Coronary artery (tissue), 2 donors: ENCODE measurements around the gene UBASH3A.
A peak's percentile ranks its signal among the peaks of the same experiment; 100 is the strongest.

Experiments used
- DNase-seq: peaks from one replicate; pipeline ENCODE4 v3.0.0-alpha.2; 2017; ENCODE audit warnings: low spot score
- H3K27ac ChIP-seq, 2 donors: fragments of 200-600 bp; sonication (generic); one replicate each; pipeline ENCODE4 v1.5.1; 2016 to 2019
- H3K4me3 ChIP-seq: fragments of 200-600 bp; sonication (generic); 2 replicates; pipeline ENCODE4 v1.5.1; 2016; ENCODE audit warnings: mild to moderate bottlenecking, moderate library complexity
- TF ChIP-seq, protein P1 (sequence below): fragments of 200-600 bp; sonication (generic); IDR thresholded peaks from one replicate; pipeline ENCODE4 v1.5.1; 2019; ENCODE audit warnings: antibody characterized with exemption

The UBASH3A gene

GRCh38 chr21:42471716-42472330, 68.1 kb downstream of the UBASH3A start:
- DNase-seq = no peak
- TF ChIP-seq, protein P1, sequence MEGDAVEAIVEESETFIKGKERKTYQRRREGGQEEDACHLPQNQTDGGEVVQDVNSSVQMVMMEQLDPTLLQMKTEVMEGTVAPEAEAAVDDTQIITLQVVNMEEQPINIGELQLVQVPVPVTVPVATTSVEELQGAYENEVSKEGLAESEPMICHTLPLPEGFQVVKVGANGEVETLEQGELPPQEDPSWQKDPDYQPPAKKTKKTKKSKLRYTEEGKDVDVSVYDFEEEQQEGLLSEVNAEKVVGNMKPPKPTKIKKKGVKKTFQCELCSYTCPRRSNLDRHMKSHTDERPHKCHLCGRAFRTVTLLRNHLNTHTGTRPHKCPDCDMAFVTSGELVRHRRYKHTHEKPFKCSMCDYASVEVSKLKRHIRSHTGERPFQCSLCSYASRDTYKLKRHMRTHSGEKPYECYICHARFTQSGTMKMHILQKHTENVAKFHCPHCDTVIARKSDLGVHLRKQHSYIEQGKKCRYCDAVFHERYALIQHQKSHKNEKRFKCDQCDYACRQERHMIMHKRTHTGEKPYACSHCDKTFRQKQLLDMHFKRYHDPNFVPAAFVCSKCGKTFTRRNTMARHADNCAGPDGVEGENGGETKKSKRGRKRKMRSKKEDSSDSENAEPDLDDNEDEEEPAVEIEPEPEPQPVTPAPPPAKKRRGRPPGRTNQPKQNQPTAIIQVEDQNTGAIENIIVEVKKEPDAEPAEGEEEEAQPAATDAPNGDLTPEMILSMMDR = no peak
- Histone ChIP-seq H3K27ac (no peak overlapping the region), H3K4me3 (no peak overlapping the region)

DNA sequence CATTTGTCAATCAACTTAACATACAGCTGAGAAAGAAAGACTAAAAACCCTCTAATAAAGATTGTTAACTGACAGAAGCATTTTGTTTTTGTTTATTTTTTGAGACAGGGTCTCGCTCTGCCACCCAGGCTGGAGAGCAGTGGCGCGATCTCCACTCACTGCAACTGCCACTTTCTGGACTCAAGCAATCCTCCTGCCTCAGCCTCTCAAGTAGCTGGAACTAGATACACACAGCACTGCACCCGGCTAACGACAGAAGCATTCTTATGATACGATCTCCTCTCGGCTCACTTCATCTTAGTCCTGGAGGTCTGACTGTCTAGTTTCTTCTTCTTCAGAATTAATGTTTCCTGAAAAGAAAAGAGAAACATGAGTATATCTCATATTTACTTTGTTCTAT, 68.8 kb downstream of the UBASH3A start:
- TF ChIP-seq, protein P1 = no peak
- DNase-seq = peak; percentile 11
- no peak overlapping the region for H3K4me3 ChIP-seq
- no peak overlapping the region for H3K27ac ChIP-seq

DNA sequence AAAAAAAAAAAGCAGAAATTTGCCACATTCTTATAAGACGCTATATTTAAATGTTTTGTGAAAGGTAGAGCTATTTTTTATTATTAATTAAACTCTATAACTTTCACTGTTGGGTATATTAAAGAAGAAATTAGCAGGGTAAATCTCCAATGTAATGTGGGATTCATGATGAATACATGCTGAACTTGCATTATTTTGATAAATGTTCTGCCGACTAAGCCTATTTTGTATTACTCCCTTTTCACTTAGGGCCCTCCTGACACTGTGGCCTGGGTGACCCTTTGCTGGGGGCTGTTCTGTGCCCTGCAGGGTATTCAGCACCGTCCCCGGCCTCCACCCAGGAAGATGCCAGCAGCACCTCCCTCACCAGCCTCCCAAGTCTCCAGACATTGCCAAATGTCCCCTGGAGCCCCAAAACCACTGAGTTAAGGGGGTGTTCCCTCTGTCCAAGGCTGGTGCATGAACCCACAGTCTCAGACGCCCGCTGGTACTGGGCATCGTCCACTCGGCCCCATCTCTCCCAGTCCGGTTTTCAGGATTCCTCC, 69.9 kb downstream of the UBASH3A start:
- Histone ChIP-seq H3K4me3 (no peak overlapping the region), H3K27ac (no peak overlapping the region)
- TF ChIP-seq, protein P1 = no peak
- peak; percentile 41 for DNase-seq

DNA sequence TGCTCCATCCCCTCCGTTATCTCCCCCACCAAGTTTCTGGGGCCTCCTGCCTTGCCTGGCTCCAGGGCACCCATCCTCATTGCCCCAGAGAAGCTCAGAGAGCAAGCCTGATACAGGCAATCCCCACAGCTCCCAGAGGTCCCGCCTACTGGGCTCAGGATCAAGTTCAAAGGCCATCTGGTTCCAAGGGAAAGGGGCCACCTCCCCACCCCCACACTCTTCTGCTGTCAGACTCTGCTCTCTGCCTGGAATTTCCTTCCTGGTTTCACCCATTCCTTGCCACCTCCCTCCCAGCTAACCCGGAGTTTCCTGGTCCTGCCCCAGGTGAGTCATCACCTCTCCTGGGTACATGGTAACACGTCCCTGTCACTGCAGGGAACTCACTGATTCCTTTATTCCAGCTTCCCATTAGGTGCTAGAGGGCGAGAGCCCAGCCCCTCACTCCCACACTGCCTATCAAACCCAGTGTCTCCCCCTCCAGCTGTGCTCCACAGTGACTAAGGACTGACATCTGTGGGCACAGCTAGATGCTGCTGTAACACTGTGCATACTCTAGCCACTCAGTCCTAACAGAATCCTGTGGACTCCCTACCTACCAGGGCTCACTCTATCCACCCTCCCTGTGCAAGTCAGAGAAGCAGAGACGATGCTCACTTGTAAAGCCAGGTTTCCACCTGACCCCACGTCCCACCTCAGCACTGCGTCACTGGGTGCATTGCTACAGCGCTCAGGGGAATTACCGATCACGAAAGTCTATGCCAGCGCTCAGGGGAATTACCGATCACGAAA, 70.5 kb downstream of the UBASH3A start:
- Histone ChIP-seq H3K4me3 (no peak overlapping the region), H3K27ac (no peak overlapping the region)
- TF ChIP-seq, protein P1 = no peak
- peak; percentile 55 for DNase-seq

DNA sequence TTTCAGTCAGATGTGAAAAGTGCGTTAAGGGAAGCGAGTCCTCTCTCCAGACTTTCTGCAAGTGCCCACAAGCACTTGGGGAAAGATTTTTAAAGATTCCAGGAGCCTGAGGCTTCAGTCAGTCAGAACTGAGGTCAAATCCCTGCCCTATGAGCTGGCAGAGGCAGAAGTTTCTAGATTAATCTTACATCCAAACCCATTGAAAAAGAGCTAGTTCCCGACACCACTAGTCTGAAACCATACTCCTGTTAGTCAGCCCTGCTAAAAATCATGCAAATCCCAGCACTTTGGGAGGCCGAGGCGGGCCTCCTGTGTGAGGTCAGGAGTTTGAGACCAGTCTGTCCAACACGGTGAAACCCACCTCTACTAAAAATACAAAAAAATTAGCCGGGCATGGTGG, 71.3 kb downstream of the UBASH3A start:
- Histone ChIP-seq H3K27ac (no peak overlapping the region), H3K4me3 (no peak overlapping the region)
- TF ChIP-seq, protein P1 = no peak
- peak; percentile 57 for DNase-seq

DNA sequence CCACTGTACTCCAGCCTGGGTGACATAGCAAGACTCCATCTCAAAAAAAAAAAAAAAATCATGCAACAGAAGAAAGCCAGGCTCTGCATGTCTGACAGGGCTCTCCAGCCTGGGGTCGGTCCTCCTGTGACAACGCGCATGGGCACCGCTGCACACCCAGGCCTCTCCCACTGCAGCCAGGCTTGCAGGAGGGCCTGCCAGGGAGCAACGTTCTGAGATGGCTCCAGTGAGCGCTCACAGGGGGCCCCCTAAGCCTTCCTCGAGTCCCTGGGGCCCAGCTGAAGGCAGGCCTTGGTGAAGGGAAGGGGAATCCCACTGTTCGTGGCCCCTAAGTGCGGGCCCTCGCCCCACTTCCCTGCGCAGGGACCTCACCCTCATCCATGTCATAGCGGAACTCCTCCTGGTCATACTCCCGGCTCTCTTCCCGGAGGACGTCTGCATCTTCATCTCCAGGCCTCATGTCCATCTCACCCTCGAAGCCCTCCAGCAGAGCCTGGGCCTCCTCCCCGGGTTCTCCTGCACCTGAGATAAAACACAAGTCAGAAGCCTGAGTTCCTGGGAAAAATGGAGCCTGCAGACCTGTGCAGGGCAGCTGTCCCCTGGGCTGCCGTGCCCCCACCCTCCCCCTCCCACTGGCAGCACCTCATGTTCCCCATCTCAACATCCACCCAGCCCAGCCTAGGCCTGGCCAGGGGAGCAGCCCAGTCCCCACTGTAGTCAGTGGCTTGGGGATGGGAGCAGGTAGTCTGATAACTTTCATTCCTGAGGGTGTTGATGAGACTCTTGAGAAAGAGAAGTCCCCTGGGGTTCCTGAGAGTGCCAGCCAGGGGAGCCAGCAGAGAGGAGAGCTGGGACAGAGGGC, 72.1 kb downstream of the UBASH3A start:
- TF ChIP-seq, protein P1 = no peak
- peak; percentile 67 for DNase-seq
- Histone ChIP-seq H3K27ac (no peak overlapping the region), H3K4me3 (no peak overlapping the region)
